Fibroblast of lung (primary cell): Measurements from ENCODE around the gene LSM6. TPM values are rescaled to one million over a fixed set of nuclear protein-coding genes. Genes with fewer than 3 reads are reported as not detected.

Experiments used
- DNase-seq, 2 donors: peaks; one replicate each; pipeline versions ENCODE4 v3.0.0 to v3.0.0-alpha.2; 2010; ENCODE audit warnings: low read depth in 2 of 2
- H2AFZ ChIP-seq: 2 replicates; pipeline ENCODE4 v1.5.1; 2012; ENCODE audit warnings: low read length, control low read depth, inconsistent platforms
- H3K27ac ChIP-seq: 2 replicates; pipeline ENCODE4 v1.5.1; 2011; ENCODE audit warnings: low read length, control low read depth; ENCODE audit not compliant: insufficient read depth
- H3K27me3 ChIP-seq: 2 replicates; pipeline ENCODE4 v1.5.1; 2011; ENCODE audit warnings: mild to moderate bottlenecking, low read length; ENCODE audit not compliant: control insufficient read depth, insufficient read depth
- H3K36me3 ChIP-seq: 2 replicates; pipeline ENCODE4 v1.5.1; 2011; ENCODE audit warnings: low read length; ENCODE audit not compliant: control insufficient read depth, insufficient read depth
- H3K4me1 ChIP-seq: 2 replicates; pipeline ENCODE4 v1.5.1; 2011; ENCODE audit warnings: low read length; ENCODE audit not compliant: control insufficient read depth, insufficient read depth; ENCODE audit errors: extremely low read depth
- H3K4me2 ChIP-seq: 2 replicates; pipeline ENCODE4 v1.5.1; 2011; ENCODE audit warnings: low read length, control low read depth; ENCODE audit not compliant: insufficient read depth; ENCODE audit errors: extremely low read depth
- H3K4me3 ChIP-seq, 4 experiments: fragments of 200-600 bp in 1 of 4; sonication (generic) in 1 of 4; replicated peaks in 1 of 4; 2 replicates each; pipeline ENCODE4 v1.5.1; 2011 to 2016; ENCODE audit warnings: low read length in 4 of 4, low read depth in 3 of 4, mild to moderate bottlenecking in 3 of 4, control low read depth in 2 of 4, inconsistent platforms in 1 of 4, mixed read lengths in 1 of 4; ENCODE audit not compliant: insufficient read depth in 1 of 4; ENCODE audit errors: control extremely low read depth in 1 of 4
- H3K79me2 ChIP-seq: 2 replicates; pipeline ENCODE4 v1.5.1; 2012; ENCODE audit warnings: mild to moderate bottlenecking, low read length, inconsistent platforms; ENCODE audit not compliant: control insufficient read depth, insufficient read depth
- H3K9ac ChIP-seq: 2 replicates; pipeline ENCODE4 v1.5.1; 2011; ENCODE audit warnings: mild to moderate bottlenecking, low read length, control low read depth; ENCODE audit not compliant: insufficient read depth
- H3K9me3 ChIP-seq: 2 replicates; pipeline ENCODE4 v1.5.1; 2012; ENCODE audit warnings: low read depth, low read length; ENCODE audit not compliant: control insufficient read depth, insufficient read depth
- H4K20me1 ChIP-seq: 2 replicates; pipeline ENCODE4 v1.5.1; 2011; ENCODE audit warnings: low read length; ENCODE audit not compliant: control insufficient read depth, insufficient read depth; ENCODE audit errors: extremely low read depth
- EZH2 ChIP-seq: IDR thresholded peaks from 2 replicates; pipeline ENCODE4 v1.5.1; 2012; ENCODE audit warnings: low read length, control low read depth, mild to moderate bottlenecking; ENCODE audit errors: missing control alignments
- polyA plus RNA-seq, 2 donors: library from polyadenylated mRNA; depleted of rRNA in 1 of 2; stranded (reverse) in 1 of 2; unstranded in 1 of 2; fragments of >200 nt; gene quantifications; 2 replicates each; pipeline ENCODE4 v1.2.1, GENCODE V29; 2011 to 2012; ENCODE audit warnings: missing spikeins in 1 of 2
- total RNA-seq: library from RNA; depleted of rRNA; stranded (reverse); fragments of >200 nt; gene quantifications from 2 replicates; pipeline ENCODE4 v1.2.1, GENCODE V29; 2014
- TF ChIP-seq, protein P1 (sequence below), 2 donors: IDR thresholded peaks in 1 of 2; conservative IDR thresholded peaks in 1 of 2; 1 replicate in 1 of 2; 2 replicates in 1 of 2; pipeline ENCODE4 v1.5.1; 2011 to 2012; ENCODE audit warnings: low read length in 2 of 2, control low read depth in 1 of 2, inconsistent platforms in 1 of 2, low read depth in 1 of 2, mild to moderate bottlenecking in 1 of 2

Gene LSM6
- total and polyA plus RNA-seq, 2 donors (not counting 1 experiment from before 2014, with no cell fraction given): 28.9 to 30.1 TPM

DNA sequence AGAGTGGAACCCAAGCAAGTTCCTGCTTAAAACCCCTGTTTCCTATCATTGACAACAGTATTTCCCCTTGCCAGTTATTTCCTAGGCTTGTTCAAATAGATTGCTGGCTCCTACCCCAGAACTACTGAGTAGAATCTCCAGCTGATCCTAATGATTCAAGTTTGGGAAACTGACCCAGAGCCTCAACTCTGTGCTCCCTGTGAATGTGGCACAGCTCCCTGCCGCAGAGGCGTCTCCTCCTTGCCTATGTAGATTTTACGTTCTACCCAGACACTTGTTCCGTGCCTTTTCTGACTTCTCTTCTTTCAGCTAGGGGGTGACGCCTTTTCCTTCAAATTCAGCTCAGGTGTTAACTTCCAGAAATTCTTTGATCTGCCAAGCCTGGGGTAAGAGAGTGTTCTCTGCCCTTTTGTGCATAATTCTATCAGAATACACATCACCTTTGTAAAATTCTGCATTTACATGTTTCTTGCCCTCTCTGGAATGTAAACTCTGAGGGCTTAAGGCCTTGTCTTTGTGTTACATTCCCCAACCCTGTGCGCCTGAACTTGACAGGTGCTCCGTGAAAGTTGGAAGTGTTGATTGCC is 4.4 kb downstream of the LSM6 start:
- TF ChIP-seq, protein P1, sequence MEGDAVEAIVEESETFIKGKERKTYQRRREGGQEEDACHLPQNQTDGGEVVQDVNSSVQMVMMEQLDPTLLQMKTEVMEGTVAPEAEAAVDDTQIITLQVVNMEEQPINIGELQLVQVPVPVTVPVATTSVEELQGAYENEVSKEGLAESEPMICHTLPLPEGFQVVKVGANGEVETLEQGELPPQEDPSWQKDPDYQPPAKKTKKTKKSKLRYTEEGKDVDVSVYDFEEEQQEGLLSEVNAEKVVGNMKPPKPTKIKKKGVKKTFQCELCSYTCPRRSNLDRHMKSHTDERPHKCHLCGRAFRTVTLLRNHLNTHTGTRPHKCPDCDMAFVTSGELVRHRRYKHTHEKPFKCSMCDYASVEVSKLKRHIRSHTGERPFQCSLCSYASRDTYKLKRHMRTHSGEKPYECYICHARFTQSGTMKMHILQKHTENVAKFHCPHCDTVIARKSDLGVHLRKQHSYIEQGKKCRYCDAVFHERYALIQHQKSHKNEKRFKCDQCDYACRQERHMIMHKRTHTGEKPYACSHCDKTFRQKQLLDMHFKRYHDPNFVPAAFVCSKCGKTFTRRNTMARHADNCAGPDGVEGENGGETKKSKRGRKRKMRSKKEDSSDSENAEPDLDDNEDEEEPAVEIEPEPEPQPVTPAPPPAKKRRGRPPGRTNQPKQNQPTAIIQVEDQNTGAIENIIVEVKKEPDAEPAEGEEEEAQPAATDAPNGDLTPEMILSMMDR (conservative IDR thresholded peaks at IDR 0.05 in 1 of 2, IDR thresholded peaks at IDR 0.05 in 1 of 2; ENCODE audit: low read depth in 1 of 2, low read length in 2 of 2): no peak
- H2AFZ ChIP-seq: no peak overlapping the region
- DNase-seq: no peak
- H3K4me2 ChIP-seq: no peak overlapping the region
- no peak overlapping the region for H3K27ac ChIP-seq
- no peak overlapping the region for H3K9ac ChIP-seq
- no peaks in the 10 kb centered on the region for H3K27me3 ChIP-seq
- peaks cover 62% of the 10 kb centered on the region for H3K79me2 ChIP-seq
- no peak overlapping the region for H3K4me3 ChIP-seq
- no peaks in the 10 kb centered on the region for H3K9me3 ChIP-seq
- no peaks in the 10 kb centered on the region for H3K36me3 ChIP-seq
- no peaks in the 10 kb centered on the region for H3K4me1 ChIP-seq
- H4K20me1 ChIP-seq: no peaks in the 10 kb centered on the region

DNA sequence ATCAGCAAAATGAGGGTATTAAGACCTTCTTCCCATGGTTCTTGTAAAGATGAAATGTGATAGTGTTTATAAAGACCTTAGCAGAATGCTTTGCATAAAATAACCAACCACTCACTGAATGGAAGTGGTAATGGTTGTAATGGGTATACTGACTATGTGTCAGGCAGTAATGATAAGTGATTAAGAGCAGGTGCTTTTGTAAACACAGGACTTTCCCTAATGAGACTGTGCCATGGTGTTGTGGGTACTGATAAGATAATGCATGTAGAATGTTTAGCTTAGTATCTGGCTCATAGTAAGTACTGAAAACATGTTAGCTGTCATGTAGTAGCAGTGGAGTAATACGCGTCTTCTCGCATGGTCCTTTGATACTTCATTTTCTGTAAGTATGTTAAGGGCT is 6.9 kb downstream of the LSM6 start:
- Histone ChIP-seq H3K4me3 (no peak overlapping the region), H3K9ac (no peak overlapping the region), H3K79me2 (peaks cover 45% of the 10 kb centered on the region), H3K4me1 (no peaks in the 10 kb centered on the region), H3K4me2 (no peak overlapping the region), H3K9me3 (no peaks in the 10 kb centered on the region), H4K20me1 (no peaks in the 10 kb centered on the region), H3K36me3 (no peaks in the 10 kb centered on the region), H2AFZ (no peak overlapping the region), H3K27ac (no peak overlapping the region), H3K27me3 (no peaks in the 10 kb centered on the region)
- no peak for DNase-seq
- TF ChIP-seq, protein P1 (conservative IDR thresholded peaks at IDR 0.05 in 1 of 2, IDR thresholded peaks at IDR 0.05 in 1 of 2; ENCODE audit: low read depth in 1 of 2, low read length in 2 of 2): no peak
- TF ChIP-seq EZH2: no peak

DNA sequence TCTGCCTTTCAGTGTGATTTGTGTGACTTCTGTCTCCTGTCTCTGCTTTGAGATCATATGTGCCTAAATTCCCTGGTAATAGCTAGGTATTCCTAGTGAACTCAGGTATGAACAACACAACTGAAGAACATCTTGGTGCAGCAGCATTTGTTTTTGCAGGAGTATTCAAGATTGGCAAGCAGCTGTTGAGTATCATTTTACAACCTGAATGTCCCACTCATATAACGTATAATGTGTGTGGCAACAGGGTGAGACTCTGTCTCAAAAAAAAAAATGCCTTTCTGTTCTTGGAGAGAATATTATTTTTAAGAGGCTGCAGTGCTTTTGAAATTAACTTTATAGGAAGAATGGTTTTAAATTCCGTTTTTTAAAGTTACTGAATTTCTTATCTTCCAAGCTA is 7.7 kb downstream of the LSM6 start:
- no peak overlapping the region for H3K4me2 ChIP-seq
- H3K27me3 ChIP-seq: no peaks in the 10 kb centered on the region
- no peak overlapping the region for H3K27ac ChIP-seq
- no peak overlapping the region for H2AFZ ChIP-seq
- no peaks in the 10 kb centered on the region for H3K36me3 ChIP-seq
- H3K79me2 ChIP-seq: peaks cover 37% of the 10 kb centered on the region
- no peak overlapping the region for H3K9ac ChIP-seq
- H4K20me1 ChIP-seq: no peaks in the 10 kb centered on the region
- no peak for DNase-seq
- H3K4me3 ChIP-seq: no peak overlapping the region
- TF ChIP-seq, protein P1 (conservative IDR thresholded peaks at IDR 0.05 in 1 of 2, IDR thresholded peaks at IDR 0.05 in 1 of 2; ENCODE audit: low read depth in 1 of 2, low read length in 2 of 2): no peak
- TF ChIP-seq EZH2: no peak
- H3K4me1 ChIP-seq: no peaks in the 10 kb centered on the region
- no peaks in the 10 kb centered on the region for H3K9me3 ChIP-seq
